Natural killer cell (primary cell): ENCODE data around the gene ZNF407. TPM values are rescaled to one million over a fixed set of nuclear protein-coding genes. Genes with fewer than 3 reads are reported as not detected.

Experiments used
- ATAC-seq, 3 donors: fragments of 150-1000 bp in 2 of 3; fragments of 200-7000 bp in 1 of 3; cut with Tn5 transposase; 1 replicate in 1 of 3; 2 replicates in 2 of 3; pipeline ENCODE4 v1.10.0; 2021; ENCODE audit warnings: mild to moderate bottlenecking in 2 of 3, moderate library complexity in 2 of 3
- DNase-seq, 2 donors: peaks; one replicate each; pipeline versions ENCODE4 v3.0.0 to v3.0.0-alpha.2; 2013 to 2021; ENCODE audit warnings: mixed read lengths in 1 of 2
- H3K27ac ChIP-seq: one replicate; pipeline ENCODE4 v1.5.1; 2013; ENCODE audit warnings: mild to moderate bottlenecking, low read length
- H3K27me3 ChIP-seq: one replicate; pipeline ENCODE4 v1.6.1; 2013; ENCODE audit warnings: low read length; ENCODE audit not compliant: control insufficient read depth, insufficient read depth
- H3K36me3 ChIP-seq: one replicate; pipeline ENCODE4 v1.6.1; 2013; ENCODE audit warnings: low read length; ENCODE audit not compliant: control insufficient read depth, insufficient read depth
- H3K4me1 ChIP-seq: one replicate; pipeline ENCODE4 v1.6.1; 2013; ENCODE audit warnings: low read length; ENCODE audit not compliant: control insufficient read depth, insufficient read depth
- H3K4me3 ChIP-seq: one replicate; pipeline ENCODE4 v1.5.1; 2013; ENCODE audit warnings: low read length
- H3K9me3 ChIP-seq: one replicate; pipeline ENCODE4 v1.6.1; 2013; ENCODE audit warnings: low read length; ENCODE audit not compliant: control insufficient read depth, insufficient read depth
- H3K27ac Mint-ChIP-seq, 2 donors: one replicate each; pipeline ENCODE4 v1.8.0; 2022; ENCODE audit warnings: mild to moderate bottlenecking in 2 of 2, mixed read lengths in 2 of 2, moderate library complexity in 1 of 2
- H3K27me3 Mint-ChIP-seq, 2 donors: one replicate each; pipeline ENCODE4 v1.8.0; 2022; ENCODE audit warnings: low read depth in 2 of 2, mixed read lengths in 2 of 2
- H3K36me3 Mint-ChIP-seq: one replicate; pipeline ENCODE4 v1.8.0; 2022; ENCODE audit warnings: mixed read lengths
- H3K4me1 Mint-ChIP-seq, 2 donors: one replicate each; pipeline ENCODE4 v1.8.0; 2022; ENCODE audit warnings: mixed read lengths in 2 of 2
- H3K4me3 Mint-ChIP-seq: one replicate; pipeline ENCODE4 v1.8.0; 2022; ENCODE audit warnings: mild to moderate bottlenecking, moderate library complexity, mixed read lengths
- H3K9me3 Mint-ChIP-seq, 2 donors: one replicate each; pipeline ENCODE4 v1.8.0; 2022; ENCODE audit warnings: mixed read lengths in 2 of 2
- WGBS: methylation state at CpG from one replicate; pipeline ENCODE4 v1.1.7; 2013; ENCODE audit warnings: missing lambda C conversion rate; ENCODE audit not compliant: insufficient coverage; 5-methylcytosine and 5-hydroxymethylcytosine counted together
- intact Hi-C: fragments of 100-400 bp; cut with micrococcal nuclease; formaldehyde crosslinking; loops from one replicate; pipeline ENCODE4 v1.14.2; 2022
- total RNA-seq, 4 donors: library from RNA; stranded (reverse); fragments of 120-200 nt in 1 of 4; gene quantifications; one replicate each; pipeline versions ENCODE4 v1.2.3 to v1.2.4, GENCODE V29; 2013 to 2022
- TF ChIP-seq, protein P1 (sequence below): fragments of 200-600 bp; IDR thresholded peaks from one replicate; pipeline ENCODE4 v1.8.0; 2022; ENCODE audit warnings: antibody characterized with exemption

ZNF407 gene
- total RNA-seq, 3 donors from 2014 or later (not counting 1 experiment from before 2014, with no cell fraction given): 28.4 to 36.7 (median 36.3) TPM

DNA sequence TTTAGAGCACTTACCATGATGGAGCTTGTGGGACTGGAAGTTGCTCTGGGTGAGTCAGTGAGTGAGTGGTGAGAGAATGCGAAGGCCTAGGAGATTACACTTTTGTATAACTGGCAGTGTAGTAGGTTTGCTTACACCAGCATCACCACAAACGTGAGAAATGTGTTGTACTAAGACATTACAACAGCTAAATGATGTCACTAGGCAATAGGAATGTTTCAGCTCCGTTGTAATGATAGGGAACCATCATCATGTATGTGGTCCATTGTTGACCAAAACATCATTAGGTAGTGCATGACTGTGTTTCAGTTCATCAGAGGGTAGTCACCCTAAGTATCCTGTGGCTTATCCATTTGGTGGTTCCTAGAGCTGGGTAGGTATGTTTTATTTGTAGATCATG is 11.9 kb downstream of the ZNF407 start:
- no peak overlapping the region for H3K4me3 ChIP-seq
- 89% methylated on average over 3 of the region's 3 CpGs for WGBS
- Mint-ChIP-seq H3K4me1 (peaks cover 7 to 15% of the 10 kb centered on the region in 2 donors), H3K9me3 (no peaks in the 10 kb centered on the region), H3K36me3 (no peaks in the 10 kb centered on the region), H3K27me3 (no peaks in the 10 kb centered on the region), H3K4me3 (no peak overlapping the region), H3K27ac (no peak overlapping the region)
- H3K9me3 ChIP-seq: no peaks in the 10 kb centered on the region
- no peak for DNase-seq
- H3K4me1 ChIP-seq: no peaks in the 10 kb centered on the region
- no peaks in the 10 kb centered on the region for H3K27me3 ChIP-seq
- ATAC-seq: no peak
- H3K27ac ChIP-seq: no peak overlapping the region
- no peaks in the 10 kb centered on the region for H3K36me3 ChIP-seq
- TF ChIP-seq, protein P1, sequence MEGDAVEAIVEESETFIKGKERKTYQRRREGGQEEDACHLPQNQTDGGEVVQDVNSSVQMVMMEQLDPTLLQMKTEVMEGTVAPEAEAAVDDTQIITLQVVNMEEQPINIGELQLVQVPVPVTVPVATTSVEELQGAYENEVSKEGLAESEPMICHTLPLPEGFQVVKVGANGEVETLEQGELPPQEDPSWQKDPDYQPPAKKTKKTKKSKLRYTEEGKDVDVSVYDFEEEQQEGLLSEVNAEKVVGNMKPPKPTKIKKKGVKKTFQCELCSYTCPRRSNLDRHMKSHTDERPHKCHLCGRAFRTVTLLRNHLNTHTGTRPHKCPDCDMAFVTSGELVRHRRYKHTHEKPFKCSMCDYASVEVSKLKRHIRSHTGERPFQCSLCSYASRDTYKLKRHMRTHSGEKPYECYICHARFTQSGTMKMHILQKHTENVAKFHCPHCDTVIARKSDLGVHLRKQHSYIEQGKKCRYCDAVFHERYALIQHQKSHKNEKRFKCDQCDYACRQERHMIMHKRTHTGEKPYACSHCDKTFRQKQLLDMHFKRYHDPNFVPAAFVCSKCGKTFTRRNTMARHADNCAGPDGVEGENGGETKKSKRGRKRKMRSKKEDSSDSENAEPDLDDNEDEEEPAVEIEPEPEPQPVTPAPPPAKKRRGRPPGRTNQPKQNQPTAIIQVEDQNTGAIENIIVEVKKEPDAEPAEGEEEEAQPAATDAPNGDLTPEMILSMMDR: no peak
- intact Hi-C loops: no loop called here

DNA sequence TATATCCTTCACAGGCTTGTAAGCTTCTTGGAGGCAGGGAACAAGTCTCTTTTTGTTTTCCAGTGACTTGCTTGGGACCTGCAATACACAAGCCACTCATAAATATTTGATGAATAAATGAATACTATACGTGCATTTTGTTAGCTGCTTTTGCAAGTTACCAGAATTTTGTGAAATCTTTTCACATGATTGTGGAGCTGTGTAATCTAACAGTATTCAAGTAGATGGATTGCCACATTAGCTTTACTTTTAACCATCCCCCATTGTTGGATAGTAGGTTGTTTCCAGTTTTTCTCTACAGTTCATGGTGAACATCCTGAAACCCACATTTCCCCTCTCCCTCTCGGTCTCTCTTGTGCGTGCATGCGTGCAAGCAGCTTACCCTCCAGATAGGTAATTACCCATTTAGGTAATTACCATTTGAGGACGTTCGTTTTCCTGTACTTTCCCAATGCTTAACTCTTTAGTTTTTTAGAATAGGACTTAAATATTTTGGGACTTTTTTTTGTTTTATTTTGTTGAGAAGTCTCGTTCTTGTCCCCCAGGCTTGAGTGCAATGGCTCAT is 12.5 kb downstream of the ZNF407 start:
- no peak overlapping the region for H3K27ac Mint-ChIP-seq
- WGBS: 85% methylated on average over 2 of the region's 7 CpGs

DNA sequence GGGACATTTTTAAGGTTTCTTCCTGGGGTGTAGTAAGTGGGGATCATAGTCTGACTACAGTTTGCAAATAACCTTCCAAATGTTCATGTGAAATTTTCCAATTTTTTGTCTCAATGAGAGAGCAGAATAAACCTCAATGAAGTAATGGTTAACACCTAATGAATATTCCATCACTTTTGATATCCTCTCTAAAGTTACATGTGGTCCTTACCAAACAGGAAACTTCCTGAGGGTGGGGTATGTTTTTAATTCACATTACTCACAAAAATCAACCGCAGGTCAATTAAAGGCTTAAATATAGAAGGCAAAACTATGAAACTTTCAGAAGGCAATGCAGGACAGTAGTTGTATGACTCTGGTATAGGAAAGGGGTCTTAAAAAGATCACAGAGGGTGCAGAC is 13.2 kb downstream of the ZNF407 start:
- Mint-ChIP-seq H3K27ac (no peak overlapping the region), H3K4me3 (no peak overlapping the region), H3K36me3 (no peaks in the 10 kb centered on the region), H3K4me1 (peaks cover 7 to 15% of the 10 kb centered on the region in 2 donors), H3K27me3 (no peaks in the 10 kb centered on the region), H3K9me3 (no peaks in the 10 kb centered on the region)
- TF ChIP-seq, protein P1: no peak
- Histone ChIP-seq H3K4me1 (no peaks in the 10 kb centered on the region), H3K27me3 (no peaks in the 10 kb centered on the region), H3K36me3 (no peaks in the 10 kb centered on the region), H3K9me3 (no peaks in the 10 kb centered on the region), H3K27ac (no peak overlapping the region), H3K4me3 (no peak overlapping the region)
- ATAC-seq: no peak
- no peak for DNase-seq
- WGBS: no CpG with 5 or more reads among the region's 1 CpG
- intact Hi-C loops: no loop called here

More for the DNA sequence above, 12.5 kb downstream of the ZNF407 start:
- Histone ChIP-seq H3K36me3 (no peaks in the 10 kb centered on the region), H3K27me3 (no peaks in the 10 kb centered on the region), H3K4me3 (no peak overlapping the region), H3K4me1 (no peaks in the 10 kb centered on the region), H3K9me3 (no peaks in the 10 kb centered on the region), H3K27ac (no peak overlapping the region)
- no peaks in the 10 kb centered on the region for H3K36me3 Mint-ChIP-seq
- H3K9me3 Mint-ChIP-seq: no peaks in the 10 kb centered on the region
- DNase-seq: no peak
- no peak overlapping the region for H3K4me3 Mint-ChIP-seq
- intact Hi-C loops: no loop called here
- peaks cover 7 to 15% of the 10 kb centered on the region in 2 donors for H3K4me1 Mint-ChIP-seq
- TF ChIP-seq, protein P1: no peak
- H3K27me3 Mint-ChIP-seq: no peaks in the 10 kb centered on the region
- ATAC-seq: no peak

DNA sequence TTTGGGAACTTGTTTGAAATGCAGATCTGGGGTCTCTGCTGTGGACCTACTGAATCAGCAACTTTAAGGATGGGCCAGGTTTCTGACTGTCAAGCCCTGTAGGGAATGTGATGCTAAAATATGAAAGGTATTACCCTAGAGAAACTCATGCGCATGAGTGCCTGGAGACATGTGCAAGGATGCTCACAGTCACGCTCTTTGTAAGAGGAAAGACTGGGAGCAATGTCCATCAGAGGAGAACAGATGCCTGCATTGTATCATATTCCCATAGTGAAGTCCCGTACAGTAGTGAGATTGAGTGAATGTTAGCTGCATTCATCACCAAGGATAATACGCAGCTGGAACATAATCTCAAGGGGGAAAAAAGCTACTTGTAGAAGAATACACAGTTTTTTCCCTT is 14.1 kb downstream of the ZNF407 start:
- 96% methylated on average over 4 of the region's 4 CpGs for WGBS
- DNase-seq (no peak), ATAC-seq (no peak)
- no peaks in the 10 kb centered on the region for H3K4me1 ChIP-seq
- no peaks in the 10 kb centered on the region for H3K27me3 ChIP-seq
- no peak overlapping the region for H3K4me3 Mint-ChIP-seq
- no peaks in the 10 kb centered on the region for H3K9me3 ChIP-seq
- H3K27ac Mint-ChIP-seq: no peak overlapping the region
- intact Hi-C loops: no loop called here
- H3K4me3 ChIP-seq: no peak overlapping the region
- no peak overlapping the region for H3K27ac ChIP-seq
- H3K36me3 Mint-ChIP-seq: no peaks in the 10 kb centered on the region
- no peaks in the 10 kb centered on the region for H3K27me3 Mint-ChIP-seq
- H3K4me1 Mint-ChIP-seq: peaks cover 7 to 15% of the 10 kb centered on the region in 2 donors
- H3K9me3 Mint-ChIP-seq: no peaks in the 10 kb centered on the region
- TF ChIP-seq, protein P1: no peak
- H3K36me3 ChIP-seq: no peaks in the 10 kb centered on the region
